HG03108 (cell line): ENCODE results near the gene TOR1B.

ENCODE experiments used
- ATAC-seq: cut with Tn5 transposase; IDR thresholded peaks from one replicate; pipeline ENCODE4 v1.9.1; 2021; ENCODE audit warnings: moderate library complexity; ENCODE audit not compliant: unreplicated experiment

The TOR1B gene

GRCh38 chr9:129812385-129812784 is 9.4 kb downstream of the TOR1B start:
- ATAC-seq, result no peak

DNA sequence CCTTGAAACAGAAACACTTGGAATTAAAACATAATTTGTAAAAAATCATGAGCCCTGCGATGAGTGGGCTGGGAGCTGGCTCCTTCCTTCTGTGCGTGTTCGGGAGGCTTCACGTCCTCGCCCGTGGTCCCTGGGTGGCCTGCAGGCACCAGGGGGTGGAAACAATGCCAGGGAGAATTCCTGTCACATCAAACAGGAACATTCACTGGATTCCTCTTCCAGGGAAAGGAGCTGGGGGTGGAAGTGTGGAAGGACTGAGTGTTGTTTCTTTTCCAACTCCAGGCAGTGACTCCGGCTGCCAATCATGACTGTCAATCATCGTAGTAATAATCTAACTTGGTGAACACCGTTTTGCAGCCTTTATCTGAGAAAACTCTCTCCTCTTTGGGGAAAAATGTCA is 10.7 kb downstream of the TOR1B start:
- ATAC-seq, result no peak

- no peak for ATAC-seq
Measured at GRCh38 chr9:129814432-129815223, 11.6 kb downstream of the TOR1B start.

DNA sequence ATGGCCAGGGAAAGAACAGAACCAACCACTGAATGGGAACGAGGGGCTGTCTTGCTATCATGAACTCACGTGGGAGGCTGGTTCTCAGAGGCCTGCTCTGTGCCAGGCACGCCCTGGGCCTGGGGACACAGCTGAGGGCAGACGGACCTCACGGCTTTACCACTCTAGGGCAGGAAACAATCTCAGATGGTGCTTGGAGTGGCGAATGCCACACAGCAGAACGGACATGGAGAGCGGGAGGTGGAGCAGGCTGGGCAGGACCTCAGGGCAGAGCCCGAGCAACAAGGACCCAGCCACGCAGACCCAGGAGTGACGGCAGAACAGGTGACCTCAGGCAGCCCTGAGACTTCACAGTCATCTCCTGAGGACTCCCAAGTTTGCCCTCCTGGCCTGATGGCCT is 12.3 kb downstream of the TOR1B start:
- no peak for ATAC-seq

- ATAC-seq, result no peak
Measured at GRCh38 chr9:129816501-129817435, 13.8 kb downstream of the TOR1B start.

DNA sequence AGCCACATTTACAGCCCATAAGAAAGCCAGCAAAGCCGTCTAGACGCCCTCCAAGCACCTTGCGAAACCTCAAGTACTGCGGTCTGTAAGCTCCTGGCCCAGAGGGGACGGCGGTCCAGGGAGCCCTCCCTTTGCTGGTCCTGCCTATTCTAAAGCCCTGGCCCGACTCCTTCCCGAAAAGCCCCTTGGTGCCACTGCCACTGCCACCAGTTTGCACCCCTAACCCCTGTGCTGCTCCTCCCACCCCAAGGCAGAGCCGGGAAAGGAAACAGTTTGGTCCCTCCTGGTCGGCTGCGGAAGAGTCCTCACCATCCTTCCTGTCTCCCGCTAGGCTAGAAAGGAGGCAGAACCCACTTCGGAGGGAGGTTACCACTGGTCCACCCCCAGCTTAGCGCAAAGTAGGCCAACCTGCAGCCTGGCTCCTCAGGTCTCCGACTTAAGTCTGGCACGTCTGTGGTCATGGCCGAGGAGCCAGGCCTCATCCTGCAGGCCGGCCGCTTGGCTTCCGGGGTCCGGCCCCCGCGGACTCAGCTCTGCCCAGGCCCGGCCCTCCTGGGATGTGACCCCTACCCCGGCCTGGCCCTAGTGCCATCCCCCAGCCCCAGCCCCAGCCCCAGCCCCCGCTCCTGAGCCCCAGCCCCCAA is 20.0 kb downstream of the TOR1B start:
- ATAC-seq, result no peak

- ATAC-seq, result peak; percentile 13
Measured at GRCh38 chr9:129823542-129823934, 20.6 kb downstream of the TOR1B start.

DNA sequence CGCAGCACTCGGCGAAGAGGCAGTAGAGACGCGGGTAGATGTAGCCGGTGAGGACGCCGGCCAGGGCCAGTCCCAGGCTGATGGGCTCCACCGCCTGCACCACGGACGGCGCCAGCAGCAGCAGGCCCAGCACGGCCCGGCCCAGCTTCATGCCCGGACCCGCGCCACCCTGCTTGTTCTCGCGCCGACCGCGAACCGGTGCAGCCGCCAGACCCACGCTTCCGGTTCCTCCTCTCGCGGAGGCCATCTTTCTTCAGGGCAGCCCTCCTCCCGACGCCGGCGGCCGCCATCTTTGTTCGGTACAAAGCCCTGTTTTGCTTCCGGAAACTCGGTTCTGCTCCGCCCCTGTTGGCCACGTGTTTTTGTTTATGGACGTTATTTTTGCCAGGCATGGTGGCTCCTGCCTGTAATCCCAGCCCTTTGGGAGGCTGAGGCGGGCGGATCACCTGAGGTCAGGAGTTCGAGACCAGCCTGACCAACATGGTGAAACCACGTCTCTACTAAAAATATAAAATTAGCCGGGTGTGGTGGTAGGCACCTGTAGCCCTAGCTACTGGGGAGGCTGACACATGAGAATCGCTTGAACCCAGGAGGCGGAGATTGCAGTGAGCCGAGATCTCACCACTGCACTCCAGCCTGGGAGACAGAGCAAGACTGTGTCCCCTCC is 21.1 kb downstream of the TOR1B start, which contains the start of gene TOR1A:
TSS of gene TOR1A (minus strand) at position 202 of the 667 bp plus-strand sequence. CDS start at position 151, 51 bp downstream.
- peak; percentile 87 for ATAC-seq

- no peak for ATAC-seq
Measured at GRCh38 chr9:129826344-129826743, 23.4 kb downstream of the TOR1B start.

DNA sequence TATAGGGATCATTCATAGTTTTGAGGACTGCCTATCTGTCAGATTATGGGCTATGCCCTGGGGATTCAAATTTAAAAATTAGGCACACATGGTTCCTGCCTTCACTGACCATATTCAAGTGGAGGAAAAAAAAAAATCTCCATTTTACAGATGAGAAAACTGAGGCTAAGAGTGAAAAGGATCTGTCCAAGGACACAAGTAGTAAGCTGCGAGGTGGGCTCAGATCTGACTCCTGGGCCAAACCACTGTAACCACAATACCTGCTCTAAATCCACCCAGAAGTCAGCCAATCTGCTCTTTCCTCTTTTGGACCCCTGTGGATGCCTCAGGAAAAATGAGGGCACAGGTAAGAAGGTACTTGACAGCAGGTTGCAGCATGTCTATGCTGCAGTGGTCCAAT is 23.8 kb downstream of the TOR1B start:
- no peak for ATAC-seq

DNA sequence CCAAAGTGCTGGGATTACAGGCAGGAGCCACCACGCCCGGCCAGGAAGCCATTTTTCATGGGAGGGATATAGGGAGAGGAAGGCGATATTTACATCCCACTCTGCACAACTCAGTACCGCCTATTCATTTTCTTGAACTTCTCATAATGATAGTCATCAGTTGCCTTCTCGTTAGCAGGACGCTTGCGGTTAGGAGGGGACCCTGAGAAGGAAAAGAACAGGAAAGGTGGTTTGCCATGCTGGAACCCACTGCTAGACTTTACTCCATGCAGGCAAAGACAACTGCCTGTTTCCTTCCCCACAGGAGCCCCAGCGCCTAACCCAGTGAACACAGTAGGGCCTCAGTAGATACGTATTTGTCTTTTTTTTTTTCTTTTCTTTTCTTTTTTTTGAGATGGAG is 25.1 kb downstream of the TOR1B start:
- no peak for ATAC-seq

GRCh38 chr9:129828969-129829368 is 26.0 kb downstream of the TOR1B start:
- ATAC-seq, result no peak

DNA sequence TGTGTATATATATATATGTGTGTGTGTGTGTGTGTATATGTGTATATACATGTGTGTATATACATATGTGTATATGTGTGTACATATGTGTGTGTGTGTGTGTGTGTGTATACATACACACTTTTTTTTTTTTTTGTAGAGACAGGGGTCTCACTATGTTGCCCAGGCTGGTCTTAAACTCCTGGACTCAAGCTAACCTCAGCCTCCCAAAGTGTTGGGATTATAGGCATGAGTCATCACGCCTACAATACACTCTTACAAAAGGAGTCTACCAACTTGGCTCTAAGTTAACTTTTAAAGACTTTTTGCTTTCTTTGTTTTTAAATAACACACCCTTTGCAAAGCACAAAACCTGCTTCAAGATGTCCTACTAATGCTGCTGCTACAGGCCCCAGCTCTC is 30.0 kb downstream of the TOR1B start:
- ATAC-seq, result no peak

GRCh38 chr9:129834489-129835127 is 31.6 kb downstream of the TOR1B start:
- ATAC-seq, result peak; percentile 7

DNA sequence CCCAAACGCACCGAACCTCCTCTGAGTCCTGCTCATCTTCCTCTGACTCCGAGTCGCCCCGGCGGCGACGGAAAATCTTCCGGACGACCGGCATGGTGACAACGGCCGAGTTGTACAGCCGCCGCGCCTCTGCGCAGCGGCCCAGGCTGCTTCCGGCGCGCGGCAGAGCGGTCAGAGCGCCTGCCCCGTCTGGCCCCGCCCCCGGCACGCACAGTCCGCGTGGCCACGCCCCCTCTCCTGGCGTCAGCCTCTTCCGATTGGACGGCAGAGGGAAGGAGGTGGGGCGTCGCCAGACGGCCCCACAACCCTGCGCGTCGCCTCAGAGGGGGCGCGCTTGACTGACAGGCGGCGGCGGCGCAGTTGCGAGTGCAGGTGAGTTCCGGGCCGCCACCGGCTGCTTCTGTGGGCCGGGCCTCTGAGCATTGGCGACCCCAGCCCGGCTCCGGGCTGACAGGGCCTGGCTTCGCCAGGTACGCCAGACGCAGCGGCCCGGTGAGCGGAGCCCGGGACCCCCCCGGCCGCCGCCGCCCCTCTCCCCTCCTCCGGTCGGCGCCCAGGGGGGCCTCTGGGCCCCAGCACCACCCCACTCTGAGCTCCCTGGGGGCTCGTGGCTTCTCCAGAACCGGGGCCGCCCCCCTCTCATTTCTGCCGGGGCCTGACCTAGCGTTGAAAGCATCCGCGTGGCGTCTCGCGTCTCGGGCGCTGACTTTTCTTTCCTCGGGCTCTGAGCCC is 32.3 kb downstream of the TOR1B start, which contains the start of the genes C9orf78 and USP20:
TSS of gene C9orf78 (minus strand) at position 148 of the 732 bp plus-strand sequence. CDS start at position 94, 54 bp downstream.
TSS of gene USP20 (plus strand) at position 331 of the 732 bp plus-strand sequence. CDS start 17,098 bp downstream, outside the sequence.
- ATAC-seq, result peak; percentile 86

DNA sequence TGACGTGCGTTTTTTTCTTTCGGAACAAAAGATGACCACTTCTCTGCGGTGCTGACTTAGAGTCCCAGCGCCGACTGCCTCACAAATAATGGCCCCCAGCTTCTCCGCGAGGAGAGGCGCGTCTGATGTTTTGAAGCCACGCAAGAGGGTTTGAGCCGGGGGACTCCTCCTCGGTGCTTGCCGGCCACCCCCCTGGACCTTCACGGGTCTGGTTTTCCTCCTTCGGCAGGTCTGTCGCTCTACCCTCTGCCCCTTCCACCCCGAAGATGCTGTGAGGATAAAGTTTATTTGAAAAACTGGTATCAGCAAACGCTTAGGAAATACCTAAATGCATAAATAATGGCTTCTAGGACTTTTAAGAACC is 32.9 kb downstream of the TOR1B start:
- peak; percentile 4 for ATAC-seq

- ATAC-seq, result no peak
Measured at GRCh38 chr9:129836311-129837007, 33.5 kb downstream of the TOR1B start.

- no peak for ATAC-seq
Measured at GRCh38 chr9:129838707-129839259, 35.8 kb downstream of the TOR1B start.
